H9 (cell line): ENCODE results near the gene KAT2B. TPM values are rescaled to one million over a fixed set of nuclear protein-coding genes. Genes with fewer than 3 reads are reported as not detected.

Source experiments
- DNase-seq: peaks from one replicate; pipeline ENCODE4 v3.0.0-alpha.2; 2017
- H2AFZ ChIP-seq: one replicate; pipeline ENCODE4 v1.6.1; 2013; ENCODE audit warnings: mild to moderate bottlenecking, low read length, control low read depth, moderate library complexity
- H2AK5ac ChIP-seq: 2 replicates; pipeline ENCODE4 v1.6.1; 2013; ENCODE audit warnings: low read length, control low read depth, mixed read lengths; ENCODE audit not compliant: insufficient read length
- H2BK120ac ChIP-seq: one replicate; pipeline ENCODE4 v1.6.1; 2013; ENCODE audit warnings: low read depth, mild to moderate bottlenecking, low read length, control low read depth, inconsistent platforms; ENCODE audit not compliant: poor library complexity, severe bottlenecking
- H2BK12ac ChIP-seq: 2 replicates; pipeline ENCODE4 v1.6.1; 2013; ENCODE audit warnings: low read length, control low read depth, mixed read lengths, low read depth; ENCODE audit not compliant: insufficient read length
- H2BK15ac ChIP-seq: 2 replicates; pipeline ENCODE4 v1.6.1; 2013; ENCODE audit warnings: low read depth, low read length, control low read depth
- H2BK20ac ChIP-seq: one replicate; pipeline ENCODE4 v1.6.1; 2013; ENCODE audit warnings: low read depth, mild to moderate bottlenecking, low read length, control low read depth, inconsistent platforms; ENCODE audit not compliant: poor library complexity, severe bottlenecking
- H2BK5ac ChIP-seq: 2 replicates; pipeline ENCODE4 v1.6.1; 2013; ENCODE audit warnings: low read length, control low read depth, mixed read lengths; ENCODE audit not compliant: insufficient read length
- H3K14ac ChIP-seq: 2 replicates; pipeline ENCODE4 v1.6.1; 2013; ENCODE audit warnings: low read length, control low read depth; ENCODE audit not compliant: insufficient read depth
- H3K18ac ChIP-seq: 2 replicates; pipeline ENCODE4 v1.6.1; 2013; ENCODE audit warnings: low read depth, mild to moderate bottlenecking, mixed read lengths, low read length, control low read depth; ENCODE audit not compliant: insufficient read length
- H3K23ac ChIP-seq: 2 replicates; pipeline ENCODE4 v1.6.1; 2013; ENCODE audit warnings: low read length, control low read depth, mixed read lengths, low read depth; ENCODE audit not compliant: insufficient read length
- H3K23me2 ChIP-seq: 2 replicates; pipeline ENCODE4 v1.6.1; 2013; ENCODE audit warnings: low read depth, mild to moderate bottlenecking, mixed read lengths, low read length, control low read depth; ENCODE audit not compliant: insufficient read length, poor library complexity, severe bottlenecking
- H3K27ac ChIP-seq: 2 replicates; pipeline ENCODE4 v1.5.1; 2013; ENCODE audit warnings: low read length, control low read depth, mixed read lengths, low read depth; ENCODE audit not compliant: insufficient read length
- H3K27me3 ChIP-seq: 2 replicates; pipeline ENCODE4 v1.6.1; 2013; ENCODE audit warnings: low read length, control low read depth, inconsistent platforms; ENCODE audit not compliant: insufficient read depth
- H3K4ac ChIP-seq: 2 replicates; pipeline ENCODE4 v1.6.1; 2013; ENCODE audit warnings: low read depth, mild to moderate bottlenecking, control low read depth, inconsistent platforms, low read length, moderate library complexity
- H3K4me1 ChIP-seq: 2 replicates; pipeline ENCODE4 v1.6.1; 2013; ENCODE audit warnings: low read length, control low read depth, inconsistent platforms; ENCODE audit not compliant: insufficient read depth
- H3K4me2 ChIP-seq: 2 replicates; pipeline ENCODE4 v1.6.1; 2013; ENCODE audit warnings: low read length, control low read depth, mixed read lengths; ENCODE audit not compliant: insufficient read length, insufficient read depth
- H3K56ac ChIP-seq: 2 replicates; pipeline ENCODE4 v1.6.1; 2013; ENCODE audit warnings: low read depth, mild to moderate bottlenecking, mixed read lengths, low read length, control low read depth; ENCODE audit not compliant: insufficient read length
- H3K79me1 ChIP-seq: 2 replicates; pipeline ENCODE4 v1.6.1; 2013; ENCODE audit warnings: low read depth, mild to moderate bottlenecking, moderate library complexity, low read length, control low read depth, inconsistent platforms; ENCODE audit not compliant: insufficient read depth, poor library complexity, severe bottlenecking
- H3K79me2 ChIP-seq: 2 replicates; pipeline ENCODE4 v1.6.1; 2013; ENCODE audit warnings: low read length, control low read depth, inconsistent platforms; ENCODE audit not compliant: insufficient read depth
- H3K9ac ChIP-seq: 2 replicates; pipeline ENCODE4 v1.6.1; 2013; ENCODE audit warnings: low read length, control low read depth, mixed read lengths; ENCODE audit not compliant: insufficient read length; ENCODE audit errors: extremely low read depth
- H3K9me3 ChIP-seq: one replicate; pipeline ENCODE4 v1.6.1; 2013; ENCODE audit warnings: low read depth, low read length, inconsistent platforms; ENCODE audit not compliant: control insufficient read depth
- H3T11ph ChIP-seq: one replicate; pipeline ENCODE4 v1.6.1; 2013; ENCODE audit warnings: mild to moderate bottlenecking, low read length, control low read depth, inconsistent platforms
- H4K20me1 ChIP-seq: one replicate; pipeline ENCODE4 v1.6.1; 2013; ENCODE audit not compliant: control insufficient read depth, insufficient read length, insufficient read depth
- H4K5ac ChIP-seq: 2 replicates; pipeline ENCODE4 v1.6.1; 2013; ENCODE audit warnings: low read depth, mild to moderate bottlenecking, mixed read lengths, low read length, control low read depth; ENCODE audit not compliant: insufficient read length
- H4K8ac ChIP-seq: replicated peaks from 2 replicates; pipeline ENCODE4 v1.6.1; 2013; ENCODE audit warnings: low read length, control low read depth, mixed read lengths, low read depth; ENCODE audit not compliant: insufficient read length
- H4K91ac ChIP-seq: 2 replicates; pipeline ENCODE4 v1.6.1; 2013; ENCODE audit warnings: low read depth, mild to moderate bottlenecking, moderate library complexity, mixed read lengths, low read length, control low read depth; ENCODE audit not compliant: insufficient read length
- H3K27ac Mint-ChIP-seq, 3 experiments: 2 replicates in 2 of 3; 3 replicates in 1 of 3; pipeline ENCODE4 v1.8.0; 2020 to 2021; ENCODE audit warnings: mixed read lengths in 3 of 3, mild to moderate bottlenecking in 1 of 3, moderate library complexity in 1 of 3
- H3K27me3 Mint-ChIP-seq: 2 replicates; pipeline ENCODE4 v1.8.0; 2021; ENCODE audit warnings: low read depth, mild to moderate bottlenecking, moderate library complexity, mixed read lengths
- H3K36me3 Mint-ChIP-seq, 3 experiments: 2 replicates in 2 of 3; 3 replicates in 1 of 3; pipeline ENCODE4 v1.8.0; 2020 to 2021; ENCODE audit warnings: low read depth in 3 of 3, mixed read lengths in 3 of 3; ENCODE audit not compliant: insufficient read depth in 1 of 3
- H3K4me1 Mint-ChIP-seq, 2 experiments: 2 replicates each; pipeline ENCODE4 v1.8.0; 2020; ENCODE audit warnings: mixed read lengths in 2 of 2
- H3K4me3 Mint-ChIP-seq, 2 experiments: 2 replicates in 1 of 2; 3 replicates in 1 of 2; pipeline ENCODE4 v1.8.0; 2020 to 2021; ENCODE audit warnings: mild to moderate bottlenecking in 2 of 2, mixed read lengths in 2 of 2, moderate library complexity in 1 of 2
- H3K9me3 Mint-ChIP-seq, 2 experiments: 2 replicates in 1 of 2; 3 replicates in 1 of 2; pipeline ENCODE4 v1.8.0; 2020; ENCODE audit warnings: mild to moderate bottlenecking in 2 of 2, mixed read lengths in 2 of 2, moderate library complexity in 1 of 2
- WGBS: extraction: QIAGEN DNeasy Blood & Tissue Kit; methylation state at CpG from one replicate; pipeline ENCODE4 v1.1.7; 2013; ENCODE audit warnings: missing lambda C conversion rate, low lambda C conversion rate, mixed read lengths; ENCODE audit not compliant: insufficient read length; ENCODE audit errors: extremely low coverage; 5-methylcytosine and 5-hydroxymethylcytosine counted together
- total RNA-seq: library from RNA; stranded (reverse); gene quantifications from 2 replicates; pipeline ENCODE4 v1.2.1, GENCODE V29; 2021
- TF ChIP-seq, protein P1 (sequence below): fragments of 200-600 bp; sonication (generic); conservative IDR thresholded peaks from 3 replicates; pipeline ENCODE4 v1.8.0; 2021; ENCODE audit warnings: antibody characterized with exemption, mild to moderate bottlenecking

Gene KAT2B
- total RNA-seq, 1 experiment from 2014 or later, result 6.3 TPM

DNA sequence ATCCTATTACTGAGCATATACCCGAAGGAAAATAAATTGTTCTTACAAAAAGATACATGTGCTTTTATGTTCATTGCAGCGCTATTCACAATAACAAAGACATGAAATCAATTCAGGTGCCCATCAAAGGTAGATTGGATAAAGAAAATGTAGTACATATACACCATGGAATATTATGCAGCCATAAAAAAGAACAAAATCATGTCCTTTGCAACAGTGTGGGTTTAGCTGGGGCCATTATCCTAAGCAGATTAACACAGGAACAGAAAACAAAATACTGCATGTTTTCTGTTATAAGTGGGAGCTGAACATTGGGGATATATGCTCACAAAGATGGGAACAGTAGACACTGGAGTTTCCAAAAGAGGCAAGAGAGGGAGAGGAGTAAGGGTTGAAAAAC is 103.3 kb downstream of the KAT2B start:
- H3K14ac ChIP-seq, result no peak overlapping the region
- peaks cover 14 to 22% of the 10 kb centered on the region in 2 experiments for H3K4me1 Mint-ChIP-seq

More for the DNA sequence above, 103.3 kb downstream of the KAT2B start:
- H3T11ph ChIP-seq, result no peak overlapping the region
- H3K4me1 ChIP-seq, result 0 out of 2 replicates have a peak, but pooled peaks cover 2% of the 10 kb centered on the region
- no peak overlapping the region for H3K4me2 ChIP-seq
- no peaks in the 10 kb centered on the region for H3K79me1 ChIP-seq
- H3K23me2 ChIP-seq, result no peaks in the 10 kb centered on the region
- no peak overlapping the region for H3K4me3 Mint-ChIP-seq
- no peak overlapping the region for H3K23ac ChIP-seq
- no peak overlapping the region for H3K18ac ChIP-seq
- H2AFZ ChIP-seq, result no peak overlapping the region
- no peak for DNase-seq
- H2BK15ac ChIP-seq, result no peak overlapping the region
- no peak overlapping the region for H4K5ac ChIP-seq
- TF ChIP-seq, protein P1, sequence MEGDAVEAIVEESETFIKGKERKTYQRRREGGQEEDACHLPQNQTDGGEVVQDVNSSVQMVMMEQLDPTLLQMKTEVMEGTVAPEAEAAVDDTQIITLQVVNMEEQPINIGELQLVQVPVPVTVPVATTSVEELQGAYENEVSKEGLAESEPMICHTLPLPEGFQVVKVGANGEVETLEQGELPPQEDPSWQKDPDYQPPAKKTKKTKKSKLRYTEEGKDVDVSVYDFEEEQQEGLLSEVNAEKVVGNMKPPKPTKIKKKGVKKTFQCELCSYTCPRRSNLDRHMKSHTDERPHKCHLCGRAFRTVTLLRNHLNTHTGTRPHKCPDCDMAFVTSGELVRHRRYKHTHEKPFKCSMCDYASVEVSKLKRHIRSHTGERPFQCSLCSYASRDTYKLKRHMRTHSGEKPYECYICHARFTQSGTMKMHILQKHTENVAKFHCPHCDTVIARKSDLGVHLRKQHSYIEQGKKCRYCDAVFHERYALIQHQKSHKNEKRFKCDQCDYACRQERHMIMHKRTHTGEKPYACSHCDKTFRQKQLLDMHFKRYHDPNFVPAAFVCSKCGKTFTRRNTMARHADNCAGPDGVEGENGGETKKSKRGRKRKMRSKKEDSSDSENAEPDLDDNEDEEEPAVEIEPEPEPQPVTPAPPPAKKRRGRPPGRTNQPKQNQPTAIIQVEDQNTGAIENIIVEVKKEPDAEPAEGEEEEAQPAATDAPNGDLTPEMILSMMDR, result no peak
- no peaks in the 10 kb centered on the region for H3K27me3 ChIP-seq
- peaks cover 0 to 8% (median 2%) of the 10 kb centered on the region in 3 experiments; a peak in 2 of 7 replicates for H3K36me3 Mint-ChIP-seq
- no peak overlapping the region for H2BK5ac ChIP-seq
- H3K9me3 Mint-ChIP-seq, result no peaks in the 10 kb centered on the region; a peak in 1 of 5 replicates
- H2BK120ac ChIP-seq, result no peak overlapping the region
- no peaks in the 10 kb centered on the region for H4K20me1 ChIP-seq
- WGBS, result no CpG with 5 or more reads among the region's 2 CpGs
- H3K27ac Mint-ChIP-seq, result no peak overlapping the region
- H4K91ac ChIP-seq, result no peak overlapping the region
- H4K8ac ChIP-seq, result no peak overlapping the region
- no peaks in the 10 kb centered on the region for H3K79me2 ChIP-seq
- no peak overlapping the region for H3K27ac ChIP-seq
- H3K4ac ChIP-seq, result no peak overlapping the region
- H3K27me3 Mint-ChIP-seq, result no peaks in the 10 kb centered on the region
- H3K9me3 ChIP-seq, result no peaks in the 10 kb centered on the region
- H2AK5ac ChIP-seq, result no peak overlapping the region
- H2BK20ac ChIP-seq, result no peak overlapping the region
- H3K56ac ChIP-seq, result no peak overlapping the region
- H3K9ac ChIP-seq, result no peak overlapping the region
- H2BK12ac ChIP-seq, result no peak overlapping the region
